ENCODE data around the gene CRYBG2. TPM values are rescaled to one million over a fixed set of nuclear protein-coding genes. Genes with fewer than 3 reads are reported as not detected.
A peak's percentile ranks its signal among the peaks of the same experiment; 100 is the strongest.

Gene CRYBG2
- total and polyA plus RNA-seq, 2 of the 13 experiments (the other 11 are each of a cell fraction or from before 2014, with no cell fraction given) = 1.3 to 2.9 TPM

- TF ChIP-seq, protein P1, sequence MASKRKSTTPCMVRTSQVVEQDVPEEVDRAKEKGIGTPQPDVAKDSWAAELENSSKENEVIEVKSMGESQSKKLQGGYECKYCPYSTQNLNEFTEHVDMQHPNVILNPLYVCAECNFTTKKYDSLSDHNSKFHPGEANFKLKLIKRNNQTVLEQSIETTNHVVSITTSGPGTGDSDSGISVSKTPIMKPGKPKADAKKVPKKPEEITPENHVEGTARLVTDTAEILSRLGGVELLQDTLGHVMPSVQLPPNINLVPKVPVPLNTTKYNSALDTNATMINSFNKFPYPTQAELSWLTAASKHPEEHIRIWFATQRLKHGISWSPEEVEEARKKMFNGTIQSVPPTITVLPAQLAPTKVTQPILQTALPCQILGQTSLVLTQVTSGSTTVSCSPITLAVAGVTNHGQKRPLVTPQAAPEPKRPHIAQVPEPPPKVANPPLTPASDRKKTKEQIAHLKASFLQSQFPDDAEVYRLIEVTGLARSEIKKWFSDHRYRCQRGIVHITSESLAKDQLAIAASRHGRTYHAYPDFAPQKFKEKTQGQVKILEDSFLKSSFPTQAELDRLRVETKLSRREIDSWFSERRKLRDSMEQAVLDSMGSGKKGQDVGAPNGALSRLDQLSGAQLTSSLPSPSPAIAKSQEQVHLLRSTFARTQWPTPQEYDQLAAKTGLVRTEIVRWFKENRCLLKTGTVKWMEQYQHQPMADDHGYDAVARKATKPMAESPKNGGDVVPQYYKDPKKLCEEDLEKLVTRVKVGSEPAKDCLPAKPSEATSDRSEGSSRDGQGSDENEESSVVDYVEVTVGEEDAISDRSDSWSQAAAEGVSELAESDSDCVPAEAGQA (IDR thresholded peaks at IDR 0.05; ENCODE audit: low read depth) = peak; percentile 60; the same call in 1 of the 2 replicates
- TF ChIP-seq, protein P1 (CRISPR knock-in tag; IDR thresholded peaks at IDR 0.05; ENCODE audit: borderline replicate concordance) = no peak
- TF ChIP-seq YEATS2 (CRISPR knock-in tag; IDR thresholded peaks at IDR 0.05; ENCODE audit: borderline replicate concordance) = 0 out of 2 replicates have a peak, but pooled peaks have one; percentile 46
- TF ChIP-seq NBN (conservative IDR thresholded peaks at IDR 0.05) = no peak
- 0 out of 2 replicates have a peak, but pooled peaks have one; percentile 29 for TF ChIP-seq KDM5B (CRISPR knock-in tag; IDR thresholded peaks at IDR 0.05; ENCODE audit: borderline replicate concordance)
- TF ChIP-seq SP2 (CRISPR knock-in tag; IDR thresholded peaks at IDR 0.05) = peak; percentile 78
- no peak for TF ChIP-seq TAF15 (IDR thresholded peaks at IDR 0.05; ENCODE audit: low read depth, low read length, poor library complexity, severe bottlenecking)
- TF ChIP-seq ZNF737 (CRISPR knock-in tag; IDR thresholded peaks at IDR 0.05; ENCODE audit: borderline replicate concordance) = no peak
- TF ChIP-seq, protein P2, sequence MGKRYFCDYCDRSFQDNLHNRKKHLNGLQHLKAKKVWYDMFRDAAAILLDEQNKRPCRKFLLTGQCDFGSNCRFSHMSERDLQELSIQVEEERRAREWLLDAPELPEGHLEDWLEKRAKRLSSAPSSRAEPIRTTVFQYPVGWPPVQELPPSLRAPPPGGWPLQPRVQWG (CRISPR knock-in tag; IDR thresholded peaks at IDR 0.05; ENCODE audit: borderline replicate concordance, low read depth) = no peak
- TF ChIP-seq ZNF121 (CRISPR knock-in tag; IDR thresholded peaks at IDR 0.05) = no peak
- TF ChIP-seq KLF15 (CRISPR knock-in tag; IDR thresholded peaks at IDR 0.05; ENCODE audit: borderline replicate concordance) = no peak
- TF ChIP-seq ZSCAN12 (CRISPR knock-in tag; IDR thresholded peaks at IDR 0.05) = no peak
- peak; percentile 40; the same call in 1 of the 2 replicates for TF ChIP-seq IRF2 (CRISPR knock-in tag; IDR thresholded peaks at IDR 0.05)
- no peak for TF ChIP-seq ONECUT2 (CRISPR knock-in tag; IDR thresholded peaks at IDR 0.05)
- no peak; the same call in 1 of the 2 replicates for TF ChIP-seq POLR2G (IDR thresholded peaks at IDR 0.05; ENCODE audit: low read depth, low read length)
- no peak for TF ChIP-seq ZNF382 (CRISPR knock-in tag; IDR thresholded peaks at IDR 0.05; ENCODE audit: borderline replicate concordance)
- no peak for TF ChIP-seq IKZF4 (CRISPR knock-in tag; IDR thresholded peaks at IDR 0.05; ENCODE audit: borderline replicate concordance, low read depth, not compliant biosample characterization)
- no peak for TF ChIP-seq KDM4B (CRISPR knock-in tag; IDR thresholded peaks at IDR 0.05)
- TF ChIP-seq ZNF441 (CRISPR knock-in tag; IDR thresholded peaks at IDR 0.05; ENCODE audit: borderline replicate concordance) = no peak
- peak; percentile 81 for TF ChIP-seq RFX5 (IDR thresholded peaks at IDR 0.05; ENCODE audit: low read depth, low read length)
- TF ChIP-seq ZNF225 (CRISPR knock-in tag; IDR thresholded peaks at IDR 0.05) = 0 out of 2 replicates have a peak, but pooled peaks have one; percentile 28
- no peak for TF ChIP-seq NCOA2 (CRISPR knock-in tag; IDR thresholded peaks at IDR 0.05)
- no peak for TF ChIP-seq ZNF773 (CRISPR knock-in tag; IDR thresholded peaks at IDR 0.05; ENCODE audit: borderline replicate concordance)
- 0 out of 2 replicates have a peak, but pooled peaks have one; percentile 40 for TF ChIP-seq ZNF761 (CRISPR knock-in tag; conservative IDR thresholded peaks at IDR 0.05)
- TF ChIP-seq ZNF564 (CRISPR knock-in tag; IDR thresholded peaks at IDR 0.05) = no peak
Observed at GRCh38 chr1:26306290-26307229, 47.4 kb downstream of the CRYBG2 start, which contains the start of gene UBXN11 (continued).
